Pons (tissue), 1 donor: ENCODE data around the gene CAMP.
"Not testable (repeated sequence)": the region's sequence is repeated elsewhere in the genome, so short reads cannot be mapped to it uniquely, and the experiment has no call there.

Experiments used
- DNase-seq: peaks from one replicate; pipeline ENCODE4 v3.0.0-alpha.2; 2016; ENCODE audit warnings: low spot score

The CAMP gene

GRCh38 chr3:48222616-48223513 is at the start of gene CAMP:
TSS of gene CAMP (plus strand) at chr3:48223495. CDS start at chr3:48223512, 17 bp downstream.
- peak; percentile 81 for DNase-seq

- no peak for DNase-seq
Measured at GRCh38 chr3:48178072-48178471, 45.2 kb upstream of the CAMP start.

GRCh38 chr3:48180021-48180420 is 43.3 kb upstream of the CAMP start:
- DNase-seq: no peak

GRCh38 chr3:48180531-48181253 is 42.6 kb upstream of the CAMP start:
- no peak for DNase-seq

- no peak for DNase-seq
Measured at GRCh38 chr3:48184299-48184698, 39.0 kb upstream of the CAMP start.

GRCh38 chr3:48185129-48185528 is 38.2 kb upstream of the CAMP start:
- DNase-seq: no peak

- DNase-seq: no peak
Measured at GRCh38 chr3:48186631-48187300, 36.5 kb upstream of the CAMP start.

GRCh38 chr3:48187301-48187578 is 36.1 kb upstream of the CAMP start:
- no peak for DNase-seq

- DNase-seq: no peak
Measured at GRCh38 chr3:48187579-48188265, 35.6 kb upstream of the CAMP start.

GRCh38 chr3:48188266-48189201 is 34.8 kb upstream of the CAMP start, which contains the start of gene CDC25A:
TSS of gene CDC25A (minus strand) at chr3:48188417. CDS start at chr3:48187947, 470 bp downstream.
- DNase-seq: peak; percentile 99

GRCh38 chr3:48189321-48189720 is 34.0 kb upstream of the CAMP start:
- no peak for DNase-seq

GRCh38 chr3:48190911-48191310 is 32.4 kb upstream of the CAMP start:
- DNase-seq: no peak

- DNase-seq: peak; percentile 64
Measured at GRCh38 chr3:48194446-48195071, 28.7 kb upstream of the CAMP start.

- DNase-seq: no peak
Measured at GRCh38 chr3:48196611-48197010, 26.7 kb upstream of the CAMP start.

GRCh38 chr3:48199117-48199516 is 24.2 kb upstream of the CAMP start:
- no peak for DNase-seq

GRCh38 chr3:48202632-48203031 is 20.7 kb upstream of the CAMP start:
- no peak for DNase-seq

- DNase-seq: no peak
Measured at GRCh38 chr3:48208076-48208475, 15.2 kb upstream of the CAMP start.

- no peak for DNase-seq
Measured at GRCh38 chr3:48209445-48209844, 13.8 kb upstream of the CAMP start.

GRCh38 chr3:48210534-48210933 is 12.8 kb upstream of the CAMP start:
- DNase-seq: not testable (repeated sequence)

GRCh38 chr3:48211776-48212175 is 11.5 kb upstream of the CAMP start:
- DNase-seq: not testable (repeated sequence)

- no peak for DNase-seq
Measured at GRCh38 chr3:48214225-48214624, 9.1 kb upstream of the CAMP start.
